ENCODE data around the gene DNAH6. TPM values are rescaled to one million over a fixed set of nuclear protein-coding genes. Genes with fewer than 3 reads are reported as not detected.

Gene DNAH6
- total RNA-seq, 4 donors from 2014 or later: 3.2 to 9.3 (median 6.3) TPM

GRCh38 chr2:84755096-84755495 lies 238.8 kb downstream of the DNAH6 start:
- no peak for DNase-seq
- Histone ChIP-seq H3K36me3 (no peaks in the 10 kb centered on the region), H3K27ac (no peak overlapping the region), H3K4me1 (no peaks in the 10 kb centered on the region), H3K9me3 (no peaks in the 10 kb centered on the region), H3K27me3 (no peaks in the 10 kb centered on the region), H3K4me3 (replicated peaks in 1 of 3) (no peak overlapping the region)
- 77 to 85% methylated on average over 1 of the region's 1 CpG for WGBS, 2 donors
- intact Hi-C loops (cut with DNase I): no loop called here
- TF ChIP-seq, protein P1, sequence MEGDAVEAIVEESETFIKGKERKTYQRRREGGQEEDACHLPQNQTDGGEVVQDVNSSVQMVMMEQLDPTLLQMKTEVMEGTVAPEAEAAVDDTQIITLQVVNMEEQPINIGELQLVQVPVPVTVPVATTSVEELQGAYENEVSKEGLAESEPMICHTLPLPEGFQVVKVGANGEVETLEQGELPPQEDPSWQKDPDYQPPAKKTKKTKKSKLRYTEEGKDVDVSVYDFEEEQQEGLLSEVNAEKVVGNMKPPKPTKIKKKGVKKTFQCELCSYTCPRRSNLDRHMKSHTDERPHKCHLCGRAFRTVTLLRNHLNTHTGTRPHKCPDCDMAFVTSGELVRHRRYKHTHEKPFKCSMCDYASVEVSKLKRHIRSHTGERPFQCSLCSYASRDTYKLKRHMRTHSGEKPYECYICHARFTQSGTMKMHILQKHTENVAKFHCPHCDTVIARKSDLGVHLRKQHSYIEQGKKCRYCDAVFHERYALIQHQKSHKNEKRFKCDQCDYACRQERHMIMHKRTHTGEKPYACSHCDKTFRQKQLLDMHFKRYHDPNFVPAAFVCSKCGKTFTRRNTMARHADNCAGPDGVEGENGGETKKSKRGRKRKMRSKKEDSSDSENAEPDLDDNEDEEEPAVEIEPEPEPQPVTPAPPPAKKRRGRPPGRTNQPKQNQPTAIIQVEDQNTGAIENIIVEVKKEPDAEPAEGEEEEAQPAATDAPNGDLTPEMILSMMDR (IDR thresholded peaks at IDR 0.05): no peak
- TF ChIP-seq POLR2A (IDR thresholded peaks at IDR 0.05): no peak

- no peak overlapping the region for H3K27ac ChIP-seq
- H3K36me3 ChIP-seq: no peaks in the 10 kb centered on the region
- no peak for DNase-seq
- H3K27me3 ChIP-seq: no peaks in the 10 kb centered on the region
- intact Hi-C loops (cut with DNase I): no loop called here
- no peak overlapping the region for H3K4me3 ChIP-seq (replicated peaks in 1 of 3)
- H3K9me3 ChIP-seq: no peaks in the 10 kb centered on the region
- WGBS, 2 donors: 73 to 80% methylated on average over 3 of the region's 3 CpGs
- no peak for TF ChIP-seq POLR2A (IDR thresholded peaks at IDR 0.05)
- TF ChIP-seq, protein P1 (IDR thresholded peaks at IDR 0.05): no peak
- H3K4me1 ChIP-seq: no peaks in the 10 kb centered on the region
Observed at GRCh38 chr2:84757648-84758047, 241.3 kb downstream of the DNAH6 start.

- Histone ChIP-seq H3K27ac (no peak overlapping the region), H3K4me3 (replicated peaks in 1 of 3) (no peak overlapping the region), H3K4me1 (no peaks in the 10 kb centered on the region), H3K9me3 (no peaks in the 10 kb centered on the region), H3K36me3 (no peaks in the 10 kb centered on the region), H3K27me3 (no peaks in the 10 kb centered on the region)
- DNase-seq: no peak
- intact Hi-C loops (cut with DNase I): no loop called here
- WGBS, 2 donors: 89 to 90% methylated on average over 2 of the region's 2 CpGs
- TF ChIP-seq, protein P1 (IDR thresholded peaks at IDR 0.05): no peak
- no peak for TF ChIP-seq POLR2A (IDR thresholded peaks at IDR 0.05)
Observed at GRCh38 chr2:84766791-84767190, 250.5 kb downstream of the DNAH6 start.

DNA sequence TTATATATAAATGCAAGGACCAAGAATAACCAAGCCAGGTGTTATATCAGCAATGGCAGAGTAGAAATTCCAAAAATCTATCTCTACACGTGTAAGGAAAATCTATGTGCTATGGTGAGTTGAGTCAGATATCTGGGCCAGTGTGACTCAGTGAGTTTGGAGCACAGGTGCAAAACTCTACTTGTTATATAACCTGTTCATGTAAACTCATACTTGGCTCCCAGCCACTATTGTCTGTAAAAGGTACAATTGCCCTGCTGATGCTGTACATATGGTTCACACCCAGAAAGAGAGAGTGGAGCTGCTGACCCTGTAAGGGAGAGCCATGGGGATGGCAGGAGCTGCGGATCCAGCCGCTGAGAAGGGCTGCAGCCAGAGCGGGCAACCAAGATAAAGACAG lies 252.5 kb downstream of the DNAH6 start:
- intact Hi-C loops (cut with DNase I): no loop called here
- H3K27ac ChIP-seq: no peak overlapping the region
- no peaks in the 10 kb centered on the region for H3K9me3 ChIP-seq
- TF ChIP-seq, protein P1 (IDR thresholded peaks at IDR 0.05): no peak
- TF ChIP-seq POLR2A (IDR thresholded peaks at IDR 0.05): no peak
- no peaks in the 10 kb centered on the region for H3K36me3 ChIP-seq
- WGBS, 2 donors: 91 to 96% methylated on average over 4 of the region's 4 CpGs
- DNase-seq: no peak
- H3K4me1 ChIP-seq: no peaks in the 10 kb centered on the region
- H3K4me3 ChIP-seq (replicated peaks in 1 of 3): no peak overlapping the region
- H3K27me3 ChIP-seq: no peaks in the 10 kb centered on the region

DNA sequence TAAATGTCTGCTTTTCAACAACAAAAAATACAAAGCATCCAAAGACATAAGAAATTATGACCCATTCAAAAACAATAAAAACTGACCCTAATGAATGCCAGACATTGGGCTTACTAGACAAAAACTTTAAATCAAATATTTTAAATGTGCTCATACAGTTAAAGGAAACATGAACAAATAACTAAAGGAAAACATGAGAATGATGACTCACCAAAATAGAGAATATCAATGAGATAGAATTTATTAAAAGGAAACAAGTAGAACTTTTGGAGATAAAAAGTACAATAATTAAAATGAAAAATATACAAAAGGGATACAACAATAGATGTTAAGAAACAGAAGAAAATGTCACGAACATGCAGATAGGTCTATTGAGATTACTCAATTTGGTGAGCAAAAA lies 254.0 kb downstream of the DNAH6 start:
- TF ChIP-seq, protein P1 (IDR thresholded peaks at IDR 0.05): no peak
- no peak for TF ChIP-seq POLR2A (IDR thresholded peaks at IDR 0.05)
- intact Hi-C loops (cut with DNase I): no loop called here
- no peaks in the 10 kb centered on the region for H3K4me1 ChIP-seq
- H3K9me3 ChIP-seq: no peaks in the 10 kb centered on the region
- no peak overlapping the region for H3K27ac ChIP-seq
- DNase-seq: no peak
- H3K27me3 ChIP-seq: no peaks in the 10 kb centered on the region
- no peak overlapping the region for H3K4me3 ChIP-seq (replicated peaks in 1 of 3)
- H3K36me3 ChIP-seq: no peaks in the 10 kb centered on the region
- WGBS, 2 donors: 92 to 94% methylated on average over 1 of the region's 1 CpG
